ENCODE results near the gene TGIF1.
A peak's percentile ranks its signal among the peaks of the same experiment; 100 is the strongest.
"Not testable (repeated sequence)": the region's sequence is repeated elsewhere in the genome, so short reads cannot be mapped to it uniquely, and the experiment has no call there.

Gene TGIF1

DNA sequence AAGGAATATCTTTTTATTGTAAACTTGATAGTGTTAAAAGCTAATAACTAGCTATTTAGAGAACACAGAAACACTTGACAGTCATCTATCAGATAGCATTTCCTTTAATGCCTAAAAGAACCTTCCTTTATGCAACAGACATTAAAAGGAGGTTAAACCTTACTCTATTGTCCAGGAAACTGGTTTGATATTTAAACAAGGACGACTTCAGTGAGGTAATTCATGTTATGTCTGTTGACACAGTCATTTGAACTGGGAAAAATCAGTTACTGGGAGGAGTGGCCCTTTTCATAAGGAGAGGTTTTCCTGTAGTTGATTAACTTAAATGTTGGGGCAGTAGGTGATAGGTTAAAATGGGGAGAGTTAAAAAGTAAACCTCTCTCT, 6.7 kb downstream of the TGIF1 start:
- DNase-seq, result no peak

GRCh38 chr18:3457261-3457724, 7.3 kb downstream of the TGIF1 start:
- DNase-seq, result no peak

DNA sequence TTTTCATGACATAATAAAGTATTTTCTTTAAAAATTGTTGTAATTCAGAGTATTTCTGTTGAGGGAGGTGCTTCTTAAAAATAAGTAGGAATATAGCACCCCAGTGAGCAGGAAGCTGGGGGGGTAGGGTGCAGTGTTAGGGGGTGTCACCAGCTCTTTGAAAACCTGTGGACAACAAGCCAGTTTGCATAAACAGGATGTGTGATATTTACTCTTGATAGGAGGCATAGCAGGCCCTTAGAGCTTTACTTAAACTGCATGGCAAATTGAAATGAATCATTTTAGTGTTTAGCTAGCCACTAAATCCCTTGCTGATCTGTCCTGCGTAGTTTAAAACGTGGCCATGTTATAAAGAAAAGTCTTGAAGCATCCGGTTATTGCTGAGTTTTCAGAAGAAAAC, 8.4 kb downstream of the TGIF1 start:
- no peak for DNase-seq

GRCh38 chr18:3458952-3459853, 9.2 kb downstream of the TGIF1 start:
- DNase-seq, result no peak

- no peak for DNase-seq
These were observed 10.9 kb downstream of the TGIF1 start for GRCh38 chr18:3460823-3461398.

GRCh38 chr18:3461704-3462103, 11.7 kb downstream of the TGIF1 start:
- DNase-seq, result no peak

GRCh38 chr18:3463051-3463450, 13.1 kb downstream of the TGIF1 start:
- peak; percentile 78 for DNase-seq

DNA sequence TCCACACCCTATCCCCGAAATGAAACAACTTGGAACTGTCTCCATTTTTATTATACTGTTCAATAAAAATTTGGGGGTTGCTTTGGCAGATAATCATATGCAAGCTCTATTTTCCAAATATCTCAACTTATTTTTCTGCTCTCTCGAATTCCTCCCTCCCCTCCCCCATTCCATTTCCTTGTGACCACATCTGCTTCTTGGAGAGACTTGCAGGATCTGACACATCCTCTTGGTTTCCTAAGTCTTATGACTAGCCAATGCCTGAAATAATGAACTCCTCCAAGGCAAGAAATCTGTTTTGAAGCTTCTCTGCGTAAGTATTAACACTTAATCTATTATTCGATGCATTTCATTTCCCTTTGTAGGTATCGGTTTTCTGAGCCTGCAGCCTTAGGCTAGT, 16.1 kb downstream of the TGIF1 start:
- peak; percentile 80 for DNase-seq

DNA sequence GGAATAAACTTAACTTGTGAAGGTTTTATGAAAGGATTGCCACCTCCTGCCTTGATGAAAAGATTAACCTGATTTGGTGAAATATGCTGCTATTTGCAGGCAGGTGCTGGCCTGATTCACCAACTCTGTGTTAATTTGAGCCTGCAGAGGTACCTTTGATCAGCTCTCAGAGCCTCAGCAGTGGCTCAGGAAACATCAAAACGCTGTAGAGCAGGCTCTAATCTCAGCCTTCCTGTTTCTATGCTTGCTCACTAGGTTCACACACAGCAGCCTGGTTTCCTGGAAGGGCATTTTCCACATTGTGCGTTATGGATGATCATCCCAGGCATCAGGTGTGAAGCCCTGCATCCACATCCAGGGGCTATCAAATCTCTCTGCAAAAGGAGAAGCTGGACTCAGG, 16.9 kb downstream of the TGIF1 start:
- no peak for DNase-seq

GRCh38 chr18:3468066-3468705, 18.2 kb downstream of the TGIF1 start:
- peak; percentile 22 for DNase-seq

DNA sequence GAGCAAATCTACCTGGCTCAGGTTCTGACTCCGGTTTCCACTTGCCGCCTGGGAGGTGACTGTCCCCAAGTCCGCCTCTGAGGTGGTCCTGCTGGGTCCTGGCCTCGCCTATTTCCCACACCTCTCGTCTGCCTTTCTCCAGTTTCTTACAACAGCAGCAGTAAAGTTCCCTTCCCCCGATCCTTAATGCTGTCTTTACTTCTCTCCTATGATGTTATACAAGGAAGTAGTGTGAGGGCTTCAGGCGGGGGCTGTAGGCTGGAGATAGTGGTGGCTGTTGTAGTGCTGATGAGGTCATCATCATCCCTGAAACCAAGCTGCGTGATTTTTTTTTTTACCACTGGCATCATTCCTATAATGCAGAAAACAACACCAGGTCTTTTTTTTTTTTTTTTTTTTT, 18.9 kb downstream of the TGIF1 start:
- DNase-seq, result no peak

GRCh38 chr18:3471141-3471648, 21.2 kb downstream of the TGIF1 start:
- no peak for DNase-seq

GRCh38 chr18:3472121-3472520, 22.1 kb downstream of the TGIF1 start:
- DNase-seq, result not testable (repeated sequence)

- no peak for DNase-seq
These were observed 22.9 kb downstream of the TGIF1 start for GRCh38 chr18:3472681-3473544.

- DNase-seq, result no peak
These were observed 28.4 kb downstream of the TGIF1 start for GRCh38 chr18:3478262-3478978.

DNA sequence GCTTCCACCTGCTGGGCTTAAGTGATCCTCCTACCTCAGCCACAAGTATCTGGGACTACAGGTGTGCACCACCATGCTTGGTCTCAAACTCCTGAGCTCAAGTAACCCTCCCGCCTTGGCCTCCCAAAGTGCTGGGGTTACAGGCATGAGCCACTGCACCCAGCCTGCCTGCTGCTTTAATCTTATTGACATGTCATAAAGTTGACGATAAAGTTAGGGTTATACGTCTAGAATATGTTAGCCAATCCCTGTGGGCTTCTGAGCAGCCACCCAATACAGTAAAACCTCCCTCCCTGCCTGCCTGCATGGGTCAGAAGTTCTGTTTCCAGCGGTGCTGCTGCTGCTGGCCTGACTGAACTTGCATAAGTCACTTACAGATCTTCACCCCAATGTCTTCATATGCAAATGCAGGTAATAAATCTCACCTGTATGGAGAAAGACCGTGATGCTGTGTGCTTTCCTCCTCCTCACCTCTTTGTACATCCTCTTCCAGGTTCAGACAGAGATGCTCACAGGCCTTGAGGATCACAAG, 30.1 kb downstream of the TGIF1 start:
- no peak for DNase-seq

DNA sequence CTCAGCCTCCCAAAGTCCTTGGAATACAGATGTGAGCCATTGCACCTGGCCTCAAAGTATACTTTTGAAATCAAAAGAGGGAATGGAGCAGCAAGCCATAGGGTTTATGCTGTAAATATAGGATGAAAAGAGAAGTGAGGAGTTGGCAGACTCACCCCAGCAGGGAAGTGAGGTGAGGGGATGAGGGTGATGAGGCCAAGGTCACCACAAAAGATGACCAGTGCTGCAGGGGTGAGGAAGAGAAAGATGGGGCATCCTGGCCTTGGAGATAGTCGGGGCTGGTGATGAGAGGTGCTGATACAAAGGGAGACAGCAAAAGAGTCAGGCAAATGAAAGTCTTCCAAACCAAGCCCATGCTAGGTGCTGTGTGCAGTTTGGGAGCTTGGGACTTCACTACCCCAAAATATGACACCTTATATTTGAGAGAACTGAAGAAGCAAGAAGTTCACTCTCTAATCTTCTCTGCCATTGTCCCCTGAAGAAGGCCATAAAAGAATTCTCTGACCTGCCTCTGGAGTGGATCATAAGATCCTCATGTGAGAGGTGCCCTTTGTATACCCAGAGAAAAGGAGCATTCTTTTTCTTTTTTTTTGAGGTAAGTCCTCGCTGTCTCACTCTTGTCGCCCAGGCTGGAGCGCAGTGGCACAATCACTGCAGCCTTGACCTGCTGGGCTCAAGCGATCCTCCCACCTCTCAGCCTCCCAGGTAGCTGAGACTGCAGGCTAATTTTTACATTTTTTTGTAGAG, 31.0 kb downstream of the TGIF1 start:
- no peak for DNase-seq

DNA sequence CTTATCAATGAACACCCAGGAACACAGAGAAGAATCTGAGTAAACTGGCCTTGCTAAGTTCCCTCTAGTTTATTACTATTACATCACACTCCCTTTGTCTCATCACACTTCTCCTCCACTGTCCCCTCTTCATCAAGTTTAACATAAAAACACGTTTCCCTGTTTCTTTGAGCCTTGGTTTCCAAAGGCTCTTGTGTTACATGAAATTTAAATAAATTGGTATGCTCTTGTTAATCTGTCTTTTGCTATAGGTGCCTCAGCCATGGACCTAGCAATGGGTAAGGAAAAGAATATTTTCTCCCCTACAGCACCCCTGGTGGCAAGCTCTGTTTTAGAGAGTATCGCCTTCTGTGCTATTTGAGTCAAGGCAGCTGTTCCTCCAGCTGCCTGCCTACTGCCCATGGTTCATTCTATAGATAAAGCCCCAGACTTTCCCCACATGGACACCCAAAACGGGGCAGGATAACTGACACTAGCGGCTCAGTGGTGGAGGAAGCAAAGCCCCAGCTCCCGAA, 31.8 kb downstream of the TGIF1 start:
- peak; percentile 40 for DNase-seq

DNA sequence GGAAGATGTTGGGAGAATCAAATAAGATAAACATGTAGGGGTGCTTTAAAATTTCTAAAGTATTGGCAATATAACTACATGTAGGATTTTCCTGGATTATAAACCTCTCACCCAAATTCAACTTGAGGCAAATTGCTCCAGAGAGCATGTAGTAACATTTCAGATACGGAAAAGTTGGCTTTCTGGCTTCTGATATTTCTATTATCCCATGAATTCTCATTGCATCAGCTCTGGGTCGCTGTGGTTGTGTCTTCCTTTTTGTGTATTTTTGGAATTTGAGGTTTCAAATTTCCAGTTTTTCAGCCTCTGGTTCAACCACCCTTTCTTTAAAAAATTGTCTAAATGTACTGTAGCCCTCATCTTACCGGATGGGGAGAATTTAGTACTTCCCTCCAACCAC, 32.3 kb downstream of the TGIF1 start:
- DNase-seq, result no peak

Measured in fibroblast of skin of scalp (primary cell).